ENCODE results near the gene GNL3L. TPM values are rescaled to one million over a fixed set of nuclear protein-coding genes. Genes with fewer than 3 reads are reported as not detected.
A peak's percentile ranks its signal among the peaks of the same experiment; 100 is the strongest.

The GNL3L gene
- total RNA-seq (2021) (55.5 to 63.6 TPM (median 59.1 TPM) in 3 replicates), Bru-seq, nascent RNA (percentile 78 among the genes with signal in this experiment)
- long read RNA-seq, experiment 1, partial matches to known transcripts = 3 of 23 reads
- long read RNA-seq, experiment 1, other reads (novel, unspliced or antisense) = 15 of 23 reads
- long read RNA-seq, experiment 2, partial matches to known transcripts = 0 of 1 reads
- long read RNA-seq, experiment 2, other reads (novel, unspliced or antisense) = 1 of 1 reads
- long read RNA-seq, experiment 3, transcript GNL3L-202 (16 exons, 2,135 nt) = major isoform, 5 of 22 reads
- long read RNA-seq, experiment 3, partial matches to known transcripts = 4 of 22 reads
- long read RNA-seq, experiment 3, other reads (novel, unspliced or antisense) = 9 of 22 reads

GRCh38 chrX:54529552-54530356, at the start of gene GNL3L:
TSS of gene GNL3L (plus strand) at chrX:54530219. CDS start at chrX:54532567, 2,348 bp downstream.
- CTCF ChIA-PET = interaction anchor here (0.7 to 1.1 kb wide), 2 partner anchors 48 to 110 kb away, joined by 3 to 6 read pairs; no protein-coding TSS in a partner anchor
- H3K4me1 Mint-ChIP-seq = peaks cover 30% of the 10 kb centered on the region
- POLR2A ChIA-PET = interaction anchor here (0.9 to 1.6 kb wide), 6 partner anchors 34 to 485 kb away, joined by 3 to 6 read pairs (median 3); partner anchors contain the start of genes FGD1, PHF8 and TSR2
- DNase-seq (ENCODE audit: low spot score) = peak; percentile 75
- peak; percentile 66 for ATAC-seq
- TF ChIP-seq ZNF317 (CRISPR knock-in tag; IDR thresholded peaks at IDR 0.05; ENCODE audit: borderline replicate concordance, low read depth) = no peak
- TF ChIP-seq PREB (CRISPR knock-in tag; IDR thresholded peaks at IDR 0.05; ENCODE audit: borderline replicate concordance) = no peak
- TF ChIP-seq HMGA2 (CRISPR knock-in tag; IDR thresholded peaks at IDR 0.05) = no peak
- peak; percentile 32; the same call in 1 of the 2 replicates for TF ChIP-seq ETV6 (CRISPR knock-in tag; IDR thresholded peaks at IDR 0.05)
- TF ChIP-seq ZNF263 (CRISPR knock-in tag; IDR thresholded peaks at IDR 0.05; ENCODE audit: low read depth) = peak; percentile 48; the same call in 1 of the 2 replicates
- peak; percentile 53; the same call in 1 of the 2 replicates for TF ChIP-seq MAX (CRISPR knock-in tag; IDR thresholded peaks at IDR 0.05)
- TF ChIP-seq CREM (CRISPR knock-in tag; IDR thresholded peaks at IDR 0.05) = no peak
- no peak for TF ChIP-seq TCF7 (CRISPR knock-in tag; IDR thresholded peaks at IDR 0.05; ENCODE audit: low read depth)
- no peak for TF ChIP-seq TEAD1 (CRISPR knock-in tag; IDR thresholded peaks at IDR 0.05)
- TF ChIP-seq NR2C2 (CRISPR knock-in tag; IDR thresholded peaks at IDR 0.05) = no peak
- TF ChIP-seq CREB1 (CRISPR knock-in tag; IDR thresholded peaks at IDR 0.05) = no peak
- TF ChIP-seq USF2 (CRISPR knock-in tag; IDR thresholded peaks at IDR 0.05) = peak; percentile 88
- 0 out of 2 replicates have a peak, but pooled peaks have one; percentile 9 for TF ChIP-seq SP1 (CRISPR knock-in tag; conservative IDR thresholded peaks at IDR 0.05)
- no peak for TF ChIP-seq FOXP1 (CRISPR knock-in tag; IDR thresholded peaks at IDR 0.05; ENCODE audit: borderline replicate concordance)
- peak; percentile 86 for TF ChIP-seq USF1 (CRISPR knock-in tag; IDR thresholded peaks at IDR 0.05)
- TF ChIP-seq ZNF281 (CRISPR knock-in tag; IDR thresholded peaks at IDR 0.05) = 0 out of 2 replicates have a peak, but pooled peaks have one; percentile 38
- TF ChIP-seq GTF2I (CRISPR knock-in tag; conservative IDR thresholded peaks at IDR 0.05) = no peak
- no peak for TF ChIP-seq ESRRA (CRISPR knock-in tag; IDR thresholded peaks at IDR 0.05; ENCODE audit: borderline replicate concordance)
- no peak for TF ChIP-seq HMGXB4 (CRISPR knock-in tag; IDR thresholded peaks at IDR 0.05)
- TF ChIP-seq ATF2 (CRISPR knock-in tag; IDR thresholded peaks at IDR 0.05; ENCODE audit: borderline replicate concordance, low read depth) = no peak
- TF ChIP-seq FOXJ3 (CRISPR knock-in tag; IDR thresholded peaks at IDR 0.05; ENCODE audit: borderline replicate concordance) = no peak
- no peak for TF ChIP-seq ZNF416 (CRISPR knock-in tag; IDR thresholded peaks at IDR 0.05)
- no peaks in the 10 kb centered on the region for H3K27me3 Mint-ChIP-seq (ENCODE audit: low read depth)
- H3K36me3 Mint-ChIP-seq = peaks cover 27% of the 10 kb centered on the region
- peak within 1 kb of the TSS; percentile 90 for H3K4me3 Mint-ChIP-seq
- H3K9me3 Mint-ChIP-seq = no peaks in the 10 kb centered on the region
- H3K27ac Mint-ChIP-seq = peak within 1 kb of the TSS; percentile 98
